ENCODE measurements around the gene SLC12A2.

SLC12A2 gene

GRCh38 chr5:128099944-128100343, 16.4 kb downstream of the SLC12A2 start:
- DNase-seq = no peak

DNA sequence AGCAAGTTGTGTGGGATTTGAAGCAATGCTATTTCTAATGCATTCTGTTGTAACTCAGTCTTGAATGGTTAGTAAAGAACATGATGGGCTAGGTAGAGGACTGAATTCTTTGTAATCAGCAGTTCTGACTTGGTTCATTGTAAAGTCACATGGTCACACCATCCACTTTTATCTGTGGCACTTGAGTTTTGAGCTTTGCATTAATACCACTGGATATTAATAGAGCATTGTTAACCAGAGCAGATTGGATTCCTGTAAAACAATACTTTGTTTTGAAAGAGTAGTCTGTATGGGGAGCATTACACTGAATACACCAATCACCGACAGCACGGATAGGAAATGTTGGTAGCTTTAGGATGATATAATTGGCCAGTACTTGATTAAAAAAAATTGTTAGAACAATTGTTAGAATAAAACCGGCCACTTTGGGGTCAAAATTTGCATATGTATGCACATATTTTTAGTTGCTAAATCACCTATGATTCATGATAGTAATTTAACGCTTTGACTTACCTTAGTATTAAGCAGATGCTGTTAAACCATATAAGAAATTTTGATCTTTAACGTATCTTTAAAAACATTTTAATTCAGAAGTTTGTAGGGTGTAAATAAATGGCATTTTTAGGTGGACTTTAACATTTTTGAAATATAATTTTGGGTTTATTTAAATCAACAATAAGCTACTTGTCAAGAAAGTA, 17.4 kb downstream of the SLC12A2 start:
- DNase-seq = no peak

- no peak for DNase-seq
Measured at GRCh38 chr5:128101676-128102075, 18.1 kb downstream of the SLC12A2 start.

DNA sequence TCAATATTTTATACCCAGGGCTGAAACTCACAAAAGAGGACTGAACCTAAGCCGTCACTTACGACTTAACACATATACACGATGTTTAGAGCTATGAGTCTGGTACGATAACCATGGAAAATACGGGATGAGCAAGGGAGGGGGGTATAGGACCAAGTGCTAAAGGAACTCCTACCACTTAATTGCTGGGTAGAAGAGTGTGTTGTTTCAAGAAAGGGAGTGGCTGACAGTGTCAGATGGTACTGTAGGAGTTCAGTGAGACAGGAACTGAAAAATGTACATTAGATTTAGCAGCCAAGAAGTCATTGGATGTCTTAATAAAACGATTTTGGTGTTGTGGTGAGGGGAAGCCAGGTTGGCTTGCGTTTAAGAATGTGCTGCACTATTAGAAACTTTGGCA, 21.6 kb downstream of the SLC12A2 start:
- no peak for DNase-seq

- DNase-seq = no peak
Measured at GRCh38 chr5:128109138-128109537, 25.6 kb downstream of the SLC12A2 start.

- no peak for DNase-seq
Measured at GRCh38 chr5:128109766-128110165, 26.2 kb downstream of the SLC12A2 start.

- no peak for DNase-seq
Measured at GRCh38 chr5:128111818-128112448, 28.4 kb downstream of the SLC12A2 start.

- no peak for DNase-seq
Measured at GRCh38 chr5:128116445-128116844, 32.9 kb downstream of the SLC12A2 start.

- no peak for DNase-seq
Measured at GRCh38 chr5:128118214-128118613, 34.6 kb downstream of the SLC12A2 start.

GRCh38 chr5:128121651-128122050, 38.1 kb downstream of the SLC12A2 start:
- no peak for DNase-seq

GRCh38 chr5:128123936-128124335, 40.4 kb downstream of the SLC12A2 start:
- no peak for DNase-seq

GRCh38 chr5:128126241-128126640, 42.7 kb downstream of the SLC12A2 start:
- DNase-seq = no peak

DNA sequence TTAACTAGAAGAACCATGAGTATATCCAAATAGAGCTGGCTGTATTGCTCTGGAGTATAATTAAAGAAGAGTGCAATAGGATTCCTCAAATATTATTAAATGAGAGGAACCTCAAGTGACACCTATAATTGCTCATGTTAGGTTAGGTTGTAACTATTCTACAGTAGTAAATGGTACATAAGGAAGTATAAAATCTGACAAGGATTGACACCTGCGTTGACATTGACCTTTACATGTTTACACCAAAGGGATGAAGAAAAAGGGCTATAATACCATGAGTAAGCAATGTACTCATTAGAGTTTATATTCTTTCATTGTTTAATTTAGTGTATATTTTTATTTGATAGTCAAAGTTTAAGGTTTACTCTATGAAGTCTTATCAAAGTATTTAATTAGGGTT, 48.9 kb downstream of the SLC12A2 start:
- DNase-seq = no peak

GRCh38 chr5:128135286-128135685, 51.7 kb downstream of the SLC12A2 start:
- no peak for DNase-seq

- DNase-seq = no peak
Measured at GRCh38 chr5:128143911-128144310, 60.3 kb downstream of the SLC12A2 start.

- no peak for DNase-seq
Measured at GRCh38 chr5:128144491-128144890, 60.9 kb downstream of the SLC12A2 start.

- DNase-seq = no peak
Measured at GRCh38 chr5:128146671-128147070, 63.1 kb downstream of the SLC12A2 start.

DNA sequence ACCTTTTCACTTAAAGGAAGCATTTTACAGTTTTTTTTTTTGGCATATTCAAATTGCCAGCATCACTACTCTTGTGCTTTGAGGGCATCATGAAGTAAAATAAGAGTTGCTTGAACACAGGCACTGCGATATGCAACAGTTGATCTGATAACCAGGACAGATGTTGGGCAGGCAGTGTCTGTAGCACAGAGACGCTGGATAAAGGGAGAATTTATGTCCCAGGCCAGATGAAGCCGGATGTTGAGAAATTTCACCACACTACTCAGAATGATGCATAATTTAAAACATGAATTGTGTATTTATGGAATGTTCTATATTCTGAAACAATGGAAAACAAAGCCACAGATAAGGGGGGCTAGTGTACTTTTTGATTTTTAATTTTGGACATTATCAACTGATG, 71.4 kb downstream of the SLC12A2 start:
- DNase-seq = no peak

GRCh38 chr5:128155776-128156175, 72.2 kb downstream of the SLC12A2 start:
- DNase-seq = no peak

- DNase-seq = no peak
Measured at GRCh38 chr5:128156521-128156920, 73.0 kb downstream of the SLC12A2 start.

DNA sequence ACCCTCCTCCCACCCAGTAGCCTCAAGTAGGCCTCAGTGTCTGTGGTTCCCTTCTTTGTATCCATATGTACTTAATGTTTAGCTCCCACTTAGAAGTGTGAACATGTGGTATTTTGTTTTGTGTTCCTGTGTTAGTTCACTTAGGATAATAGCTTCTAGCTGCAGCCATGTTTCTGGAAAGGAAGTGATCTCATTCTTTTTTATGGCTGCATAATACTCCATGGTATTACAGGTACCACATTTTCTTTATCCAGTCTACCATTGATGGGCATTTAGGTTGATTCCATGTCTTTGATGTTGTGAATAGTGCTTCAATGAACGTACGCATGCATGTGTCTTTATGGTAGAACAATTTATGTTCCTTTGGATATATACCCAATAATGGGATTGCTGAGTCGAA, 74.8 kb downstream of the SLC12A2 start:
- DNase-seq = no peak

GRCh38 chr5:128163991-128164390, 80.4 kb downstream of the SLC12A2 start:
- DNase-seq = no peak

DNA sequence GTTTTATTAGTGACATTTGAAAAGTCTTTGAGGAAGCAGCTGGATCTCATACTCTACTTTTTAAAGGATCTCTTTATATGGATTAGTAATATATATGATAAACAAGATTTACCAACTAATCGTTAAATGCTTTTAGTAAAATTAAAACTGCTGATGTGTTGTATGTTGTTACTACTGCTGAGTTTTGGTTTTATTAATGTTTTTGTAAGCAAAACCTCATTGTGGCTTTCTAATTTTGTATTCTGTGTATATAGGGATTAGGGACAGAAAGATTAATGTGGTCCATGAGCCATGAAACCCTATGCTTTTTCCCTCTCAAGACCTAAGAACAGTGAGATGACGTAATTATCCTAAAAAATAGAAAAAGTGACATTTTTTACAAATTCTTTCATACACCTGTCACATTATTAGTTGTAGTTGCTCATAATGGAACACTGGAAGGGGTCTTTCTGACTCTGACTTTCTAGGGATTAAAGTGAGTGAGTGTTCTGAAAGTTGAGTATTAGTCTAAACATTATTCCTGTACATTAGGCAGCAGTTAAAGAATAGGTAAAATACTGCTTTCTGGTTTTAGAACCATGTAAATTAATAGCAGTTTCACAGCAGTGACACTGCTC, 85.9 kb downstream of the SLC12A2 start:
- no peak for DNase-seq

GRCh38 chr5:128172102-128172501, 88.5 kb downstream of the SLC12A2 start:
- DNase-seq = no peak

Data from NCI-H1930 (cell line).